ENCODE measurements around the gene ALLC. TPM values are rescaled to one million over a fixed set of nuclear protein-coding genes. Genes with fewer than 3 reads are reported as not detected.
A peak's percentile ranks its signal among the peaks of the same experiment; 100 is the strongest.

The ALLC gene
- total and polyA plus RNA-seq, 10 donors = not detected

DNA sequence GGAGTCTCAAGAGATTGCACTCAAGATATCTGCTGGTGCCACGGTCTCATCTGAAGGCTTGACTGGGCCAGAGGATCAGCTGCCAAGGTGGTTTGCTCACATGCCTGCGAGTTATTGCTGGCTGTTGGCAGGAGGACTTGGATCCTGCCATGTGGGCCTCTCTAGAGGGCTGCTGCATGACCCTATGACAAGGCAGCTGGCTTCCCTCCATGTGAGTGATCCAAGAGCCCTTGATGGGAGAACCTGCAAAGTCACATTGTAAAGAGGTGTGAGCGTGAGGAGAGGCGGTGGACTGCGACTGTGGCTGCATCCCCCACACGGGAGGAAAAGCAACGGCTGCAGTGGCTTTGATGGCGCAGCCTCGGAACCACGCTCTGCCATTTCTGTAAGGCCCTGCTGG is 4.0 kb upstream of the ALLC start:
- Histone ChIP-seq H3K4me3 (no peak overlapping the region), H3K27ac (no peak overlapping the region), H3K9me3 (no peaks in the 10 kb centered on the region), H3K4me1 (peaks cover 11 to 53% (median 31%) of the 10 kb centered on the region in 6 donors), H3K36me3 (no peaks in the 10 kb centered on the region), H3K27me3 (replicated peaks in 1 of 7) (peaks cover 0 to 28% (median 0%) of the 10 kb centered on the region in 7 donors)
- intact Hi-C loops (cut with DNase I; ENCODE audit: low total_unique reads) = loop anchor here (5.0 kb wide), 2 partner anchors 77 to 232 kb away; partner anchors contain the start of gene RPS7
- peak; percentile 44 for DNase-seq
- 81 to 91% (median 86%) methylated on average over 6 to 10 of the region's 10 CpGs for WGBS, 5 donors
- TF ChIP-seq POLR2A (IDR thresholded peaks at IDR 0.05) = no peak
- TF ChIP-seq, protein P1, sequence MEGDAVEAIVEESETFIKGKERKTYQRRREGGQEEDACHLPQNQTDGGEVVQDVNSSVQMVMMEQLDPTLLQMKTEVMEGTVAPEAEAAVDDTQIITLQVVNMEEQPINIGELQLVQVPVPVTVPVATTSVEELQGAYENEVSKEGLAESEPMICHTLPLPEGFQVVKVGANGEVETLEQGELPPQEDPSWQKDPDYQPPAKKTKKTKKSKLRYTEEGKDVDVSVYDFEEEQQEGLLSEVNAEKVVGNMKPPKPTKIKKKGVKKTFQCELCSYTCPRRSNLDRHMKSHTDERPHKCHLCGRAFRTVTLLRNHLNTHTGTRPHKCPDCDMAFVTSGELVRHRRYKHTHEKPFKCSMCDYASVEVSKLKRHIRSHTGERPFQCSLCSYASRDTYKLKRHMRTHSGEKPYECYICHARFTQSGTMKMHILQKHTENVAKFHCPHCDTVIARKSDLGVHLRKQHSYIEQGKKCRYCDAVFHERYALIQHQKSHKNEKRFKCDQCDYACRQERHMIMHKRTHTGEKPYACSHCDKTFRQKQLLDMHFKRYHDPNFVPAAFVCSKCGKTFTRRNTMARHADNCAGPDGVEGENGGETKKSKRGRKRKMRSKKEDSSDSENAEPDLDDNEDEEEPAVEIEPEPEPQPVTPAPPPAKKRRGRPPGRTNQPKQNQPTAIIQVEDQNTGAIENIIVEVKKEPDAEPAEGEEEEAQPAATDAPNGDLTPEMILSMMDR (IDR thresholded peaks at IDR 0.05 in 8 of 11, conservative IDR thresholded peaks at IDR 0.05 in 3 of 11) = no peak
- TF ChIP-seq POLR2AphosphoS5 (IDR thresholded peaks at IDR 0.05) = no peak

DNA sequence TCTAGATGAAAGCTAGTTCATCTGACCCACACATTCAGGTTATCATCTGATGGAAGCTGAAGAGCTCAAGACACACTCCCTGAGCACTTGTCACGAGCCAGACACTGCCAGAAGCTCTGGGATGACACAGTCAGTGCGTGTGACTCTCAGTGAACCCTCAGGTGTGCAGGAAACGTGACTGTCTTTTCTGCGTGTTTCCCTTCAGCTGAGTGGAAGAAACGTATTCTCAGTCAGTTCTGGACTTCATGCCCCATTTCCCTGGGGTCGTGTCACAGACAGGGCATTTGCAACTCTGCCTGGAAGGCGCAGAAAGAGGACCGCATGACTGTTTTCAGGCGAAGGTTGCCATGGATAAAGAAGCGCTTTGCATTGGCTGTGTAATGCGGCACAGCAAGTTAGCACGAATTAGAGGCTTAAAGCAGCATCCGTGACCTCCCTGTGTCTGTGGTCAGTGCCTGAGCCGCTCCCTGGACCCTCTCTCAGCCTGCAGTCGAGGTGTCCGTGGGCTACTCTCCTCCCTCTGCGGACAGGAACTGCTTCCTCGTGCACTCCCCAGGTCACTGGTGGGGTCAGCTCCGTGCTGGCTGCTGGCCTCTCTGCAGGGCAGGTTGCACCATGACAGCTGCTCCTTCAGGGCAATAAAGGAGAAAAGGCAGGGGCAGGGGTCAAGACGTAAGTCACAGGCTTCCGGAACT is 3.3 kb upstream of the ALLC start:
- intact Hi-C loops (cut with DNase I; ENCODE audit: low total_unique reads) = loop anchor here (5.0 kb wide), 2 partner anchors 77 to 232 kb away; partner anchors contain the start of gene RPS7
- no peak for DNase-seq
- Histone ChIP-seq H3K4me1 (peaks cover 13 to 60% (median 37%) of the 10 kb centered on the region in 6 donors), H3K9me3 (no peaks in the 10 kb centered on the region), H3K4me3 (no peak overlapping the region), H3K36me3 (no peaks in the 10 kb centered on the region), H3K27me3 (replicated peaks in 1 of 7) (peaks cover 0 to 26% (median 0%) of the 10 kb centered on the region in 7 donors), H3K27ac (no peak overlapping the region)
- TF ChIP-seq, protein P1 (IDR thresholded peaks at IDR 0.05 in 8 of 11, conservative IDR thresholded peaks at IDR 0.05 in 3 of 11) = no peak
- WGBS, 5 donors = 80 to 88% (median 84%) methylated on average over 18 to 21 of the region's 21 CpGs

DNA sequence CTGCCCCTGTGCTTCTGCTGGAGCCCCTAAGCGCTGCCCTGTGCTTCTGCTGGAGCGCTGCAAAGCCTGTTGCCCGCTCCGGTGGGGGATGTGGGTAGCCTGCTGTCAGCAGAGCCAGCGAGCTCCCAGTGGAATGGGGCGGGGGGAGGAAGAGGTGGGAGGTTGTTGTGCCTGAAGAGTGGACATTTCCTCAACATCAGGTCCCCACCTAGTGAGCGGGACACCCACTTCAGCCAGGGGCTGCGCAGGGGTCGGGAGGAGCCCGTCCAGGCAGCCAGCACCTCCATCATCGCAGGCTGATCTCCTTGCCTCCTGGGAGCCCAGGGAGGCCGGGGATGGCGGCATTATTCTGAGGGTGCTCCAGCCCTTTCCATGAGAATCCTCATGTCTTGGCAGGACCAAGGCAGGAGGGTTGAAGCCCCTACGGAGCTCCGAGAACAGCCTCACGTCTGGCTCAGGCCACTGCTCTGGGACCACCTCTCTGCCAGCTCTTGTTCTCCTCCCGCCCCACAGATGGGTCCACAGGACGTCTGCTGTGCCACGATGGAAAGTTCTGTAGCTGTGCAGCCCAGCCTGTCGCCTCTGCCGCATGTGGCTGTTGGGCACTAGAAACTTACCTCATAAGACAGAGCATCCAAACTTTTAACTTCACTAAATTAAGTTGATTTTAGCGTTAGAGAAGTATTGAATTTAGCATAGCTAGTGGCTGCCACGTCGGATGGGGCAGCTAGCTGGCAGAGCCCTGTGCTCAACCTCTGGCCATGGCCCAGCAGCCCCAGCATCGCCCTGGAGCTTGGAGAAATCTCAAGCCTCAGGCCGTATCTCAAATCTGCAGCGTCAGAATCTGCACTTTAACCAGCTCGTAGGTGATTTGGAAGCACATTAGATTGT is 1.9 kb upstream of the ALLC start:
- WGBS, 5 donors = 76 to 88% (median 81%) methylated on average over 23 to 28 of the region's 28 CpGs
- Histone ChIP-seq H3K27me3 (replicated peaks in 1 of 7) (peaks cover 0 to 13% (median 0%) of the 10 kb centered on the region in 7 donors), H3K4me1 (peaks cover 10 to 59% (median 33%) of the 10 kb centered on the region in 6 donors), H3K36me3 (no peaks in the 10 kb centered on the region), H3K4me3 (no peak overlapping the region), H3K27ac (peak overlapping the region in 5 of 8 donors; percentile 63 to 78 (median 74)), H3K9me3 (no peaks in the 10 kb centered on the region)
- no peak for DNase-seq
- TF ChIP-seq, protein P1 (IDR thresholded peaks at IDR 0.05 in 8 of 11, conservative IDR thresholded peaks at IDR 0.05 in 3 of 11) = no peak
- TF ChIP-seq POLR2A (IDR thresholded peaks at IDR 0.05) (no peak), POLR2AphosphoS5 (IDR thresholded peaks at IDR 0.05) (no peak)
- intact Hi-C loops (cut with DNase I; ENCODE audit: low total_unique reads) = no loop called here
